Breast epithelium (tissue), 4 donors: Measurements from ENCODE around the gene FAM222A. TPM values are rescaled to one million over a fixed set of nuclear protein-coding genes. Genes with fewer than 3 reads are reported as not detected.

ENCODE experiments used
- DNase-seq, 2 donors: peaks; one replicate each; pipeline ENCODE4 v3.0.0-alpha.2; 2019; ENCODE audit warnings: low spot score in 2 of 2
- H3K27ac ChIP-seq, 2 donors: fragments of 200-600 bp; sonication (generic) in 1 of 2; one replicate each; pipeline ENCODE4 v1.5.1; 2016 to 2019; ENCODE audit warnings: mild to moderate bottlenecking in 1 of 2
- H3K27me3 ChIP-seq, 2 donors: fragments of 200-600 bp; sonication (generic) in 1 of 2; one replicate each; pipeline versions ENCODE4 v1.5.1 to v1.6.0; 2017 to 2019; ENCODE audit warnings: control low read depth in 1 of 2, mild to moderate bottlenecking in 1 of 2
- H3K36me3 ChIP-seq: fragments of 200-600 bp; one replicate; pipeline ENCODE4 v1.5.1; 2019
- H3K4me1 ChIP-seq, 2 donors: fragments of 200-600 bp; sonication (generic); one replicate each; pipeline ENCODE4 v1.5.1; 2016 to 2019; ENCODE audit warnings: control low read depth in 1 of 2
- H3K4me3 ChIP-seq, 3 donors: fragments of 200-600 bp; sonication (generic); 1 replicate in 2 of 3; 2 replicates in 1 of 3; pipeline ENCODE4 v1.5.1; 2016 to 2019; ENCODE audit warnings: mild to moderate bottlenecking in 3 of 3, moderate library complexity in 2 of 3
- H3K9me3 ChIP-seq, 2 donors: fragments of 200-600 bp; sonication (generic) in 1 of 2; one replicate each; pipeline ENCODE4 v1.5.1; 2016 to 2019; ENCODE audit warnings: control low read depth in 1 of 2
- POLR2A ChIP-seq: fragments of 450-650 bp; IDR thresholded peaks from one replicate; pipeline ENCODE4 v1.6.1; 2016; ENCODE audit warnings: antibody characterized with exemption, mild to moderate bottlenecking, moderate library complexity
- POLR2AphosphoS5 ChIP-seq, 3 donors: sonication (generic); formaldehyde crosslinking; IDR thresholded peaks; one replicate each; pipeline ENCODE4 v1.6.1; 2017; ENCODE audit warnings: antibody characterized with exemption in 3 of 3
- intact Hi-C: fragments of 100-400 bp; cut with DNase I; formaldehyde crosslinking; loops from one replicate; pipeline ENCODE4 v1.15.1; 2023; ENCODE audit warnings: low total_unique reads
- total RNA-seq, 3 donors: library from RNA; depleted of rRNA; stranded (reverse); fragments of >200 nt; gene quantifications; one replicate each; pipeline ENCODE4 v1.1.0, GENCODE V29; 2016
- TF ChIP-seq, protein P1 (sequence below), 3 donors: fragments of 450-650 bp; IDR thresholded peaks; one replicate each; pipeline ENCODE4 v1.5.1; 2016 to 2017; ENCODE audit warnings: antibody characterized with exemption in 3 of 3, mild to moderate bottlenecking in 3 of 3, moderate library complexity in 3 of 3

The FAM222A gene
- total RNA-seq, 3 donors from 2014 or later: 0.32 to 7.3 (median 1.3) TPM

DNA sequence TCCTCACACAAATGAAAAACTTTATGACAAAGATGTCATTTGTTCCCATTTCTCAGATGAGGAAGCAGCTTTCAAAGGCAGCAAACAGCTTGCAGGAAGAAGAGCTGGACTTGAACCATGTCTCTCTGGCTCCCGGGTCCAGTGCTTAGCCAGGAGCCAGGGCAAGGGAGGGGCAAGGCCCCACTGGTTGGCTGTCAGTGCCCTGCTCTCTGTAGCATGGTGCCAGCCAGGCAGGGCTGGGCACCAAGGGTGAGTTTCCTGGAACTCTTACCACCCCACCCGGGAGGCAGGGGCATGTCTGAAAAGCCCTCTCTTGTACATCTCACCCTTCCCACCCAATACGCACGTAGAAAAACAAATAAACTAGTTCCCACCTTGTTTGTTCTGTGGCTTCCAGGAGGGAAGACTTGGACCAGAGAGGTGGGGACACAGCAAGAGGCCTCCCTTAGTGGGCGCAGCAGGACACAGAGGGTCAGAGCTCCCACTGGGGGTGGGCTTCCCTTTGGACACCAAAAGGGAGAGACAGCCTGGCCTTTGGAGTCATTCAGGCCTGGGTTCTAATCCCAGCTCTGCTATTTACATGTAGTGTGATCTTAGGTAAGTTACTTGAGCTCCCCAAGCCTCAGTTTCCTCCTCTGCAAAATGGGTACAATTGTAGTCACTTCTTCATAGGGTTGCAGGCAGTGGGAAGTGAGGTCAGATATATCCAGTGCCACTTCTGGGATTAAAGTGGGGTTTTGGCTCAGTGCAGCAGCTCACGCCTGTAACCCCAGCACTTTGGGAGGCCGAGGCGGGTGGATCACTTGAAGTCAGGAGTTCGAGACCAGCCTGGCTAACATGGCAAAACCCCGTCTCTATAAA is 102.4 kb downstream of the FAM222A start:
- intact Hi-C loops: no loop called here
- no peaks in the 10 kb centered on the region for H3K9me3 ChIP-seq
- no peaks in the 10 kb centered on the region for H3K27me3 ChIP-seq
- peaks cover 0 to 11% of the 10 kb centered on the region in 2 donors for H3K4me1 ChIP-seq
- DNase-seq: no peak
- H3K4me3 ChIP-seq: no peak overlapping the region
- H3K36me3 ChIP-seq: no peaks in the 10 kb centered on the region
- TF ChIP-seq POLR2A (no peak), POLR2AphosphoS5 (IDR thresholded peaks at IDR 0.05) (no peak)
- TF ChIP-seq, protein P1, sequence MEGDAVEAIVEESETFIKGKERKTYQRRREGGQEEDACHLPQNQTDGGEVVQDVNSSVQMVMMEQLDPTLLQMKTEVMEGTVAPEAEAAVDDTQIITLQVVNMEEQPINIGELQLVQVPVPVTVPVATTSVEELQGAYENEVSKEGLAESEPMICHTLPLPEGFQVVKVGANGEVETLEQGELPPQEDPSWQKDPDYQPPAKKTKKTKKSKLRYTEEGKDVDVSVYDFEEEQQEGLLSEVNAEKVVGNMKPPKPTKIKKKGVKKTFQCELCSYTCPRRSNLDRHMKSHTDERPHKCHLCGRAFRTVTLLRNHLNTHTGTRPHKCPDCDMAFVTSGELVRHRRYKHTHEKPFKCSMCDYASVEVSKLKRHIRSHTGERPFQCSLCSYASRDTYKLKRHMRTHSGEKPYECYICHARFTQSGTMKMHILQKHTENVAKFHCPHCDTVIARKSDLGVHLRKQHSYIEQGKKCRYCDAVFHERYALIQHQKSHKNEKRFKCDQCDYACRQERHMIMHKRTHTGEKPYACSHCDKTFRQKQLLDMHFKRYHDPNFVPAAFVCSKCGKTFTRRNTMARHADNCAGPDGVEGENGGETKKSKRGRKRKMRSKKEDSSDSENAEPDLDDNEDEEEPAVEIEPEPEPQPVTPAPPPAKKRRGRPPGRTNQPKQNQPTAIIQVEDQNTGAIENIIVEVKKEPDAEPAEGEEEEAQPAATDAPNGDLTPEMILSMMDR (IDR thresholded peaks at IDR 0.05): no peak
- H3K27ac ChIP-seq: no peak overlapping the region

DNA sequence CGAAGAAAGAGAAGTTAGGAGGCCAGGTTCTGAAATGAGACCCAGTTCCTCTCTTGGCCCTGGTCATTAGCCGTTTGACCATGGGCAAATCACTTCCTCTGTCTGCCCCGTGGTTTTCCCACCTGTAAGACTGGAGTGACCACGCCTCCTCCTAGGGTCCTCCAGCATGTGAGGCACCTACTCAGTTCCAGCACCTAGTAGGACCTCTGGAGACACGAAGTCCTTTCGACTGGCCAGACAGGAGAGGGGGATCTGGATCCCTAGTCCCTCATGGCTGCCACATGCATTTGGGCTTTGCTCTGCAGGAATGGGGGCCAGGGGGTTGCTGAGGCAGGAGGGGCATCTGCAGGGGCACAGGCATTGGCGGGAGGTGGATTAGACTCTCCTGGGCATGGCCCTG is 103.2 kb downstream of the FAM222A start:
- H3K27me3 ChIP-seq: no peaks in the 10 kb centered on the region
- intact Hi-C loops: no loop called here
- TF ChIP-seq, protein P1 (IDR thresholded peaks at IDR 0.05): no peak
- no peaks in the 10 kb centered on the region for H3K36me3 ChIP-seq
- DNase-seq: no peak
- H3K4me1 ChIP-seq: peaks cover 0 to 19% of the 10 kb centered on the region in 2 donors
- H3K9me3 ChIP-seq: no peaks in the 10 kb centered on the region
- H3K27ac ChIP-seq: no peak overlapping the region
- H3K4me3 ChIP-seq: no peak overlapping the region

DNA sequence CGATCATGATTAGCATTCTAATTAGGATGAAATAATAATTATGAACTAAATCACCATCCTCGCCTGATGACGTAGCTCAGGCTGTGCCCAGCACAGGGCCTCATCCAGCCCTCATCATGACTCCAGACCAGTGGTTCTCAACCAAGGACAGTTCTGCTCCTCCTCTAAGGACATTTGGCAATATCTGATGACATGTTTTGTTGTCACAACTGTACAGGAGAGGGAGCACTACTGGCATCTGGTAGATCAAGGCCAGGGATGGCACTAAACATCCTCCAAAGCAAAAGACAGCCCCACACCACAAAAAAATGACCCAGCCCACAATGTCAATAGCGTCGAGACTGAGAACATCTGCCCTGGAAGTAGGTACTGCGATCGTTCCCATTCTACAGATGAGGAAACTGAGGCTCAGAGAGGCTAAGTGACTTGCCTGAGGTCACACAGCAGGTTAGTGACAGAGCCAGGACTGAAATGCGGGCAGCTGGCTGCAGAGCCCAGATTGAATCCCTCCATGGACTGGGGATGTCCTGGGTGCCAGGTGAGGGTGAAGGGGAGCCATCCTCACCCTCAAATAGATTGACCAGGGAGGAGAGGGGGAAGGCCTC is 104.1 kb downstream of the FAM222A start:
- DNase-seq: no peak
- Histone ChIP-seq H3K9me3 (no peaks in the 10 kb centered on the region), H3K4me3 (no peak overlapping the region), H3K27ac (peak overlapping the region in 1 of 2 donors; percentile 78), H3K36me3 (no peaks in the 10 kb centered on the region), H3K4me1 (peaks cover 0 to 28% of the 10 kb centered on the region in 2 donors), H3K27me3 (no peaks in the 10 kb centered on the region)
- no peak for TF ChIP-seq POLR2A
- TF ChIP-seq, protein P1 (IDR thresholded peaks at IDR 0.05): no peak
- no peak for TF ChIP-seq POLR2AphosphoS5 (IDR thresholded peaks at IDR 0.05)
- intact Hi-C loops: no loop called here

DNA sequence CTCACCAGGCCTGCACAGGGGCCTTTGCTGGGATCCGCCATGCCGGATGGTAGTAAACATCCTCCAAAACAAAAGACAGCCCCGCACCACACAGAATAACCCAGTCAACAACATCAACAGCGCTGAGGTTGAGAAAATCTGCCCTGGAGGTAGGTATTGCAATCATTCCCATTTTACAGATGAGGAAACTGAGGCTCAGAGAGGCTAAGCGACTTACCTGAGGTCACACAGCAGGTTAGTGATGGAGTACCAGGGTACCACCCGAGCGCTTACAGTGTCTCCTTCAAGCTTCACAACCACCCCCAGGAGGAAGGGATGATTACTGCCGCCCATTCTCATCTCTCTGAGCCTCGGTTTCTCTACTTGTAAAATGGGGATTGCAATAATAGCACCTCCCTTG is 104.6 kb downstream of the FAM222A start:
- Histone ChIP-seq H3K36me3 (no peaks in the 10 kb centered on the region), H3K27ac (peak overlapping the region in 1 of 2 donors; percentile 78), H3K4me3 (no peak overlapping the region), H3K27me3 (no peaks in the 10 kb centered on the region), H3K9me3 (no peaks in the 10 kb centered on the region), H3K4me1 (peaks cover 0 to 31% of the 10 kb centered on the region in 2 donors)
- intact Hi-C loops: no loop called here
- no peak for DNase-seq
- no peak for TF ChIP-seq POLR2A

DNA sequence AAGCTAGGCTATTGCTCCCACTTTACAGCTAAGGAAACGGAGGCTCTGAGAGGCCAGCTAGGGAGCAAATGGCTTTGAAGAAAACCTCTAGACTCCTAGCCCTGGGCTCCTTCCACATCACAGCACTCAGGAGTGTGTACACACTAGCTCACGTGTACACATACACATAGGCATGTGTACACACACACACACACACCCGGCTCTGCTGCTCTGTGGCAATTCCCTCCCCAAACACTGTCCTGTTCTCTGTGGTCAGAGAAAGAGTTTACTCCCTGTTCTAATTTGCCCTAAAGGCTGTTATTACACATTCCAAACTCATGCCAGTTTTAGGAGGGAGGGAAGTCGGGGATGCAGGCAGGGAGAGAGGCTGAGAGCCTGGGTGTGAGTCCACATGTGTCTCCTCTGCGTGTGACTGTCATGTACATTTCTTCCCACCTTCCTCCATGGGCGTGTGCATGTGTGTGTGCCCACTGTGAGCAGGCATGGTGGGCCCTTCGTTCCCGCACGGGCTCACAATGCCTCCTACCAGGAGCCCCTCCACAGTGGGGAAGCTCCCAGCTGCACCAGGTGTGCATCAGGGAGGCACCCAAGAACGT is 105.4 kb downstream of the FAM222A start:
- H3K4me3 ChIP-seq: no peak overlapping the region
- H3K9me3 ChIP-seq: no peaks in the 10 kb centered on the region
- H3K27ac ChIP-seq: peak overlapping the region; percentile 52 to 78
- H3K4me1 ChIP-seq: peaks cover 0 to 31% of the 10 kb centered on the region in 2 donors
- no peaks in the 10 kb centered on the region for H3K27me3 ChIP-seq
- intact Hi-C loops: no loop called here
- TF ChIP-seq POLR2AphosphoS5 (IDR thresholded peaks at IDR 0.05) (peak in 1 of 3 donors; percentile 17), POLR2A (no peak)
- TF ChIP-seq, protein P1 (IDR thresholded peaks at IDR 0.05): no peak
- H3K36me3 ChIP-seq: no peaks in the 10 kb centered on the region
- DNase-seq: peak; percentile 65 to 73

Other genes with a start within 250 kb of the FAM222A start
- gene KCTD10, start 236.5 kb upstream of the FAM222A start, total RNA-seq: 10 to 100 TPM; 65.3 to 86.2 (median 70.4) TPM
- 10 to 100 TPM; 34.7 to 54.7 (median 47.7) TPM for gene UBE3B, start 236.2 kb upstream of the FAM222A start, total RNA-seq
- gene MMAB, start 140.3 kb upstream of the FAM222A start, total RNA-seq: 10 to 100 TPM; 23.9 to 29.1 (median 28.6) TPM
- 10 to 100 TPM in 2 of 3 donors, 1 to 10 TPM in 1; 8.8 to 18.4 (median 17.6) TPM for gene MVK, start 140.0 kb upstream of the FAM222A start, total RNA-seq
- 1 to 10 TPM in 2 of 3 donors, under 1 TPM in 1; 0.64 to 6.4 (median 2.0) TPM for gene TRPV4, start 119.6 kb downstream of the FAM222A start, total RNA-seq
- gene GLTP, start 166.7 kb downstream of the FAM222A start, total RNA-seq: 10 to 100 TPM; 38.2 to 53.1 (median 40.1) TPM
- gene TCHP, start 186.4 kb downstream of the FAM222A start, total RNA-seq: 10 to 100 TPM; 10.2 to 20.0 (median 18.6) TPM